Right lobe of liver (tissue), 6 donors: ENCODE results near the gene BTF3. TPM values are rescaled to one million over a fixed set of nuclear protein-coding genes. Genes with fewer than 3 reads are reported as not detected.
"Not testable (repeated sequence)": the region's sequence is repeated elsewhere in the genome, so short reads cannot be mapped to it uniquely, and the experiment has no call there.

Experiments
- ATAC-seq, 4 donors: fragments of 200-7000 bp; cut with Tn5 transposase; one replicate each; pipeline ENCODE4 v1.9.1; 2020; ENCODE audit warnings: mild to moderate bottlenecking in 4 of 4, moderate library complexity in 4 of 4
- DNase-seq, 3 donors: peaks; one replicate each; pipeline ENCODE4 v3.0.0-alpha.2; 2020
- H3K27ac ChIP-seq, 3 donors: fragments of 200-600 bp; one replicate each; pipeline ENCODE4 v1.8.0; 2022
- H3K27me3 ChIP-seq, 2 donors: fragments of 200-600 bp; one replicate each; pipeline ENCODE4 v1.8.0; 2022
- H3K36me3 ChIP-seq, 4 donors: fragments of 200-600 bp; sonication (generic) in 1 of 4; one replicate each; pipeline versions ENCODE4 v1.5.1 to v1.8.0; 2017 to 2022; ENCODE audit warnings: control low read depth in 1 of 4
- H3K4me1 ChIP-seq, 4 donors: fragments of 200-600 bp; sonication (generic) in 1 of 4; one replicate each; pipeline versions ENCODE4 v1.5.1 to v1.8.0; 2017 to 2022; ENCODE audit warnings: control low read depth in 1 of 4
- H3K4me3 ChIP-seq, 3 donors: fragments of 200-600 bp; one replicate each; pipeline ENCODE4 v1.8.0; 2022
- H3K9me3 ChIP-seq, 4 donors: fragments of 200-600 bp; sonication (generic) in 1 of 4; one replicate each; pipeline versions ENCODE4 v1.5.1 to v1.8.0; 2017 to 2022; ENCODE audit warnings: control low read depth in 1 of 4
- POLR2A ChIP-seq: fragments of 450-650 bp; IDR thresholded peaks from one replicate; pipeline ENCODE4 v1.6.1; 2017; ENCODE audit warnings: antibody characterized with exemption, mild to moderate bottlenecking
- WGBS: methylation state at CpG from one replicate; pipeline ENCODE4 v1.1.6; 2018; ENCODE audit warnings: low coverage, low lambda C conversion rate; ENCODE audit not compliant: insufficient coverage; ENCODE audit errors: missing lambda C conversion rate; 5-methylcytosine and 5-hydroxymethylcytosine counted together
- intact Hi-C, 2 donors: fragments of 100-400 bp; cut with DNase I; formaldehyde crosslinking; loops; one replicate each; pipeline versions ENCODE4 v1.11.2 to v1.14.1; 2022
- total RNA-seq, 6 experiments: library from RNA; depleted of rRNA in 2 of 6; stranded (reverse); fragments of >200 nt in 2 of 6; fragmentation: NEBNext Ultra II Directional in 3 of 6; extraction: Animal tissue kit (Norgen Biotek cat#: 25700) in 3 of 6; gene quantifications; one replicate each; pipeline versions ENCODE4 v1.1.0 to v1.2.4, GENCODE V29; 2016 to 2023
- TF ChIP-seq, protein P1 (sequence below), 4 donors: fragments of 200-600 bp in 3 of 4; fragments of 450-650 bp in 1 of 4; IDR thresholded peaks; one replicate each; pipeline versions ENCODE4 v1.5.1 to v1.8.0; 2016 to 2022; ENCODE audit warnings: antibody characterized with exemption in 4 of 4, mild to moderate bottlenecking in 2 of 4
- donor health status: DM: no; HTN: yes; CAD: no.
- donor health status: DM: no; HTN: no; CAD: no.
- donor health status: DM: no; HTN: no; CAD: no.
- donor health status: DM: no; HTN: yes; CAD: no.
- donor health status: DM: no; HTN: yes; CAD: no.

BTF3 gene
- total RNA-seq, 6 experiments from 2014 or later, result 157 to 250 (median 198) TPM

GRCh38 chr5:73484511-73484910 is 13.7 kb upstream of the BTF3 start:
- TF ChIP-seq, protein P1, sequence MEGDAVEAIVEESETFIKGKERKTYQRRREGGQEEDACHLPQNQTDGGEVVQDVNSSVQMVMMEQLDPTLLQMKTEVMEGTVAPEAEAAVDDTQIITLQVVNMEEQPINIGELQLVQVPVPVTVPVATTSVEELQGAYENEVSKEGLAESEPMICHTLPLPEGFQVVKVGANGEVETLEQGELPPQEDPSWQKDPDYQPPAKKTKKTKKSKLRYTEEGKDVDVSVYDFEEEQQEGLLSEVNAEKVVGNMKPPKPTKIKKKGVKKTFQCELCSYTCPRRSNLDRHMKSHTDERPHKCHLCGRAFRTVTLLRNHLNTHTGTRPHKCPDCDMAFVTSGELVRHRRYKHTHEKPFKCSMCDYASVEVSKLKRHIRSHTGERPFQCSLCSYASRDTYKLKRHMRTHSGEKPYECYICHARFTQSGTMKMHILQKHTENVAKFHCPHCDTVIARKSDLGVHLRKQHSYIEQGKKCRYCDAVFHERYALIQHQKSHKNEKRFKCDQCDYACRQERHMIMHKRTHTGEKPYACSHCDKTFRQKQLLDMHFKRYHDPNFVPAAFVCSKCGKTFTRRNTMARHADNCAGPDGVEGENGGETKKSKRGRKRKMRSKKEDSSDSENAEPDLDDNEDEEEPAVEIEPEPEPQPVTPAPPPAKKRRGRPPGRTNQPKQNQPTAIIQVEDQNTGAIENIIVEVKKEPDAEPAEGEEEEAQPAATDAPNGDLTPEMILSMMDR (IDR thresholded peaks at IDR 0.05), result no peak
- TF ChIP-seq POLR2A, result no peak
- intact Hi-C loops, result no loop called here
- H3K36me3 ChIP-seq, result no peaks in the 10 kb centered on the region
- no peaks in the 10 kb centered on the region for H3K4me1 ChIP-seq
- H3K4me3 ChIP-seq, result no peak overlapping the region
- ATAC-seq, result no peak
- H3K27ac ChIP-seq, result no peak overlapping the region
- H3K9me3 ChIP-seq, result no peaks in the 10 kb centered on the region
- WGBS, result no CpG with 5 or more reads among the region's 1 CpG
- no peaks in the 10 kb centered on the region for H3K27me3 ChIP-seq
- no peak for DNase-seq

DNA sequence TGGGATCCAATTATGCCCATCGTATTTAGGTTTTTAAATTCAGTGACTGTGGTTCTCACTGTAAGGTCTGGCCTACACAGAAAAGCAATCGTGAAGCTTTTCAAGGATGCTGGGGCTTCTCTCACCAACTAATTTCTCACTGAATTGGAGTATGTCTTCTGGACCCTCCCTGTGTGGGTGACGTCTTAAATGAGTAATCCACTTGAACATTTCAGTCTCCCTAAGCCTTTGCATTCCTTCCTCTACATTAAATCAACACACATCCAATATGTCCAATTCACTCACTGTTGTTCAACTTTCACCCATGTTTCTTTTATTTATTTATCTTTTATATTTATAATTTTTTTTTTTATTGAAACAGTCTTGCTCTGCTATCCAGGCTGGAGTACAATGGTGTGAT is 12.5 kb upstream of the BTF3 start:
- TF ChIP-seq, protein P1 (IDR thresholded peaks at IDR 0.05), result no peak
- no peak for TF ChIP-seq POLR2A
- no peaks in the 10 kb centered on the region for H3K27me3 ChIP-seq
- no peak for ATAC-seq
- no peaks in the 10 kb centered on the region for H3K4me1 ChIP-seq
- 85% methylated on average over 2 of the region's 3 CpGs for WGBS
- H3K36me3 ChIP-seq, result no peaks in the 10 kb centered on the region
- intact Hi-C loops, result no loop called here
- DNase-seq, result no peak
- H3K4me3 ChIP-seq, result no peak overlapping the region
- H3K9me3 ChIP-seq, result no peaks in the 10 kb centered on the region
- H3K27ac ChIP-seq, result no peak overlapping the region

GRCh38 chr5:73486119-73486899 is 11.9 kb upstream of the BTF3 start:
- TF ChIP-seq, protein P1 (IDR thresholded peaks at IDR 0.05), result no peak
- no peak for TF ChIP-seq POLR2A
- 76% methylated on average over 2 of the region's 3 CpGs for WGBS
- ATAC-seq (no peak), DNase-seq (no peak)
- H3K36me3 ChIP-seq, result no peaks in the 10 kb centered on the region
- H3K27me3 ChIP-seq, result no peaks in the 10 kb centered on the region
- intact Hi-C loops, result no loop called here
- H3K4me3 ChIP-seq, result no peak overlapping the region
- H3K4me1 ChIP-seq, result no peaks in the 10 kb centered on the region
- no peak overlapping the region for H3K27ac ChIP-seq
- H3K9me3 ChIP-seq, result no peaks in the 10 kb centered on the region

GRCh38 chr5:73487257-73487656 is 11.0 kb upstream of the BTF3 start:
- intact Hi-C loops, DNase-seq, H3K27me3 ChIP-seq, H3K36me3 ChIP-seq, H3K4me3 ChIP-seq, H3K27ac ChIP-seq, H3K4me1 ChIP-seq, H3K9me3 ChIP-seq, ATAC-seq: not testable (repeated sequence)
- WGBS, result 29% methylated on average over 1 of the region's 4 CpGs

- no peak overlapping the region for H3K4me3 ChIP-seq
- no peak for TF ChIP-seq POLR2A
- TF ChIP-seq, protein P1 (IDR thresholded peaks at IDR 0.05), result no peak
- H3K9me3 ChIP-seq, result no peaks in the 10 kb centered on the region
- no peak overlapping the region for H3K27ac ChIP-seq
- WGBS, result 58% methylated on average over 4 of the region's 4 CpGs
- H3K27me3 ChIP-seq, result no peaks in the 10 kb centered on the region
- H3K4me1 ChIP-seq, result no peaks in the 10 kb centered on the region
- no peak for ATAC-seq
- no peaks in the 10 kb centered on the region for H3K36me3 ChIP-seq
- DNase-seq, result no peak
- intact Hi-C loops, result no loop called here
These were observed 10.4 kb upstream of the BTF3 start for GRCh38 chr5:73487815-73488214.
